GM19463 (cell line): ENCODE data around the gene ZDHHC14.
A peak's percentile ranks its signal among the peaks of the same experiment; 100 is the strongest.

ENCODE experiments used
- ATAC-seq: cut with Tn5 transposase; IDR thresholded peaks from one replicate; pipeline ENCODE4 v1.9.1; 2021; ENCODE audit warnings: mild to moderate bottlenecking, moderate library complexity; ENCODE audit not compliant: unreplicated experiment

The ZDHHC14 gene

DNA sequence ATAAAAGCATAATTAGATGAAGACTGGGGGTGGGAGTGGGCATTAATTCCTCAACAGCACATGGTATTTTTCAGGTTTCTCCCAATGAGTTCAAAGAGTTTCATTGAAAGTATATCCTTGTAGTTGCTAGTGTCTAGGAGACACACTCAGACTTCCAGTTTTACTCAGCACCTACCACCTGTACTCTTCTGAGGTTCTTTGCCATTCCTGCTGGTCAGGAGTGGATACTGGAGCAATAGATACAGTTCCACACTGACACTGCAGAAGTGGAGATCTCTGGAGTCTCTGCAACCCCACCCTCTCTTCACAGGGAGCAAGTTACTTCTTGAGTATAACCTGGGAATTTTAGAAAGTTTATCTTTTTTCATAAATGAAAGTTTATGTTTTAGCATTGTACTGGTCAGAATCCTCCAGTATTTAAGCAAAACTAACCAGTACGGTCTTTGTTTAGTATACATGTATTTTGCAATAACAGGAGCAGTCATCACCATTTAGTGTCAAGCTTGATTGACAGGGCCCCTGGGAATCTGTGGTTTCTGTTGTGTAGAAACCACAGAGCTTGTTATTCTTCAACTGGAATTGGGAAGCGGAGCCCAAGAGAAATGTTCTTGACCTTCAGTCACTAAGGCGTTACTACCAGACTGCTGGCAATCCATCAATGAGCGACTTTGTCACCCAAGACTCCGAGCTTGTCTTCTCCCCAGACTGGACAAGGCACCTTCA lies 148.1 kb downstream of the ZDHHC14 start:
- ATAC-seq = no peak

DNA sequence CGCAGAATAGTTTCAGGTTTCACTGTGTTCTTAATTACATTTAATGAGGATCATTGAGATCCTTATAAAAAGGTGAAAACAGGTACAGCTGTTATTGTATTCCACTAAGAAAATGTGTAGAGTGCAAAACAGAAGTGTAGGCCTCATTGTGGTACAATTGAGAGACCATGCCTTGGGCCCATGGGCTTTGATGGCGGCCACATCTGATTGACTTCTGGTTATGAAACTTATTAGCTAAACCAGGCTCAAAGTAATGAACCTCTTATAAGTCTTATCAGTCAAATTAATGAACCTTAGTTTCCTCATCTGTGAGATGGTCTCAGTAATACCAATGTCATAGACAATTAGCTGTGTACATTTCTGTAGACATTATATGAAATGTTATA lies 148.7 kb downstream of the ZDHHC14 start:
- no peak for ATAC-seq

DNA sequence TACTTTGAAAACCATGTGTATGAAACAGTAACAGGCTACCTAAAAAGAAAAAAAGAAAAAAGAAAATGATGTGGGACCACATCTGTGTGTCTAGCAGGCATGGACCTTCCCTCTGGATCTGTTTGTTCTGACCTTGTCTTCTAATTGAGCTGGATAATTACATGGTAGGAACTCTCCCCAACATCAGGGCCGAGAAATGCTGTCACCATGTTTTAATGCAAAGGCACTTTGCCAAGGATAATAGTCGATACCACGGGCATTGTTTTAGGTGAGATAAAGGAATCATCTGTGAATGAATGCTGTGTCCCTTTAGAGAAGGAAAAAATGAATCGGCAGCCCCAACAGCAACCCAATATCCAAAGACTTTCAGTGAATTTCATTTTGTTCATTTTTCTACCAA lies 149.1 kb downstream of the ZDHHC14 start:
- no peak for ATAC-seq

GRCh38 chr6:157530724-157531168 lies 149.8 kb downstream of the ZDHHC14 start:
- ATAC-seq = no peak

GRCh38 chr6:157531169-157531985 lies 150.4 kb downstream of the ZDHHC14 start:
- ATAC-seq = no peak

GRCh38 chr6:157531986-157532365 lies 151.0 kb downstream of the ZDHHC14 start:
- no peak for ATAC-seq

DNA sequence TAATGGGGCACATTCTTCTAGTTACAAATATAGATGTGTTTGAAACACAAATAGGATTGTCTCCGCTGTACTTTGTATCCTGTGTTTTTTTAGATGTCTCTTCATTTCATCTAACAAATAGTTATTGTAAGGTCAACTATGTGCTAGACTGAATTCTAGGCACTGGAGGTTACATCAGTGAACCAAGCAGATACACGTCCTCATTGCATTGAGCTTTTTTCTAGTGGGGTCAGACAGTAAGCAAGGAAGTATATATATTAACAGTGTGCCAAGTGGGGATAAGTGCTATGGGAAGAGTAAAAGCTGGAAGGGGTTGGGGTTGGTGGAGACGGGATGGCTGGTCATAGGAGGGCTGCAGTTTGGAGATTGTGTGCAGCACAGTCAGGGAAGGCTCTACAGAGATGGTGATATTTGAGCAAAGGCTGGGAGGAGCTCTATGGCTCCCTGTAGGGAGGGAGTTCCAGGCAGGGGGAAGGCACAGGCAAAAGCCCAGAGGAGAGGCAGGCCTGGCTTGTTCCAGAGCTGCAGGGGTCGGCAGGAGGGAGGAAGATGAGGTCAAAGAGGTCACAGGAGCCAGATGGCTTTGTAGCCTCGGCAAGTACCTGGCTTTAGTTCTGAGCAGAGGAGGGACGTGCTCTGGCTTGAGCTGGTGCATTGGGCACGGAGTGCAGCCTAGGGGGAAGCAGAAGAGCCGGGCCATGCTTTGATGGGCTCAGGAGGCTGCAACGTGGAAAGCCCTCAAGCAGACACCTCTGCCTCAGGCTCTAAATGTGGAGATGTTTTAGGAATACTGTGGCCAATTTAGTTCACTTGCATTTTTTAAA lies 152.3 kb downstream of the ZDHHC14 start:
- ATAC-seq = no peak

GRCh38 chr6:157534134-157534871 lies 153.3 kb downstream of the ZDHHC14 start:
- ATAC-seq = no peak

DNA sequence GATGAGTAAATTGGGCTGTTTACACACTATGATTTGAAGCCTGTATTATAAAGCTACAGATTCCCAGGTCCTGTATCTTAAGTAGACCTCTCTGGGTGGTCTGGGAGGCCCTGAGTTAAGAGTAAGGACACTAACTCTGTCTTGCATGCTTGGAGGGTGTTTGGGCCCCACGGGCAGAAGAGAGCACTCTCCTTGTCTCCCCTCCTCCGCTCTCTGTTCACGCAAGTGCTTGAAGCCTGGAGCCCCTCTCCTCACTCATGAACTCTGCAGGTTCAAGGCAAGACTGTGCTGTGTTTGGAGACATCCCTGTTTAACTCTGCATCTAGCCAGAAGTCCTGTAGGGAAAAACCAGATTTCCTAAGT lies 154.0 kb downstream of the ZDHHC14 start:
- ATAC-seq = no peak

GRCh38 chr6:157535340-157536222 lies 154.6 kb downstream of the ZDHHC14 start:
- peak; percentile 76 for ATAC-seq

DNA sequence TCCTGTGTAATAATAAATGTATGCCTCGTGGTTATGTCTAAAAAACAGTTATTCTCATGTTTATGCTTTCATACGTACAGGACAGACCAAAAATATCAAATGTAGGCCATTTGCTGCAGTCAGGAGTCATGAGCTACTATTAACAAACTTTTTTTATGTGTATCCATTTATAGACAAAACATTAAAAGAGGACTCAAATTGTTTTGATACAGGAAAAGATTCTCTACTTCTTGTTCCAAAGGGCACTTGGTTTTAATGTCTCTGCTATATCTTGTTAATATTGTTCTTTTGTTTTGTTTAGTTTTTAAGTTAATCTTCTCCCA lies 155.2 kb downstream of the ZDHHC14 start:
- ATAC-seq = no peak

DNA sequence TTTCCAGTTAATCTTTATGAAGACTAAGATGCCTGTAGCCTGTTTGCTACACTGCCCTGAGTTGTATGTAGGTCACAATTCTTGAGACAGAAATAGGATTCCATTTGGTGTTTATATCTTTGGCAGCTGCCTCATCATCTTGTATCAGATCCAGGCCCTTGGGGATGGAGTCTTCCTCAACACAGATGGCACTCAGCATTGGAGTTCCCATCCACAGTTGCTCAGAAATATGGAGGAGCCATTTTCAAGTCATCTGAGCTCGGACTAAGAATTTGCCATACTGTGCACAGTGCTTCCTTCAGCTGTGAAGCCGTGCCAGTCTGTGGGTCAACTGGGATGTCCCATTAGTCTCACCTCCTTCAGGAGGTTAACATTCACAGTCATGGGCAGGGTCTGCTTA lies 156.6 kb downstream of the ZDHHC14 start:
- ATAC-seq = no peak

- ATAC-seq = peak; percentile 41
Observed at GRCh38 chr6:157538168-157538567, 157.2 kb downstream of the ZDHHC14 start.

- ATAC-seq = no peak
Observed at GRCh38 chr6:157538698-157539097, 157.7 kb downstream of the ZDHHC14 start.

DNA sequence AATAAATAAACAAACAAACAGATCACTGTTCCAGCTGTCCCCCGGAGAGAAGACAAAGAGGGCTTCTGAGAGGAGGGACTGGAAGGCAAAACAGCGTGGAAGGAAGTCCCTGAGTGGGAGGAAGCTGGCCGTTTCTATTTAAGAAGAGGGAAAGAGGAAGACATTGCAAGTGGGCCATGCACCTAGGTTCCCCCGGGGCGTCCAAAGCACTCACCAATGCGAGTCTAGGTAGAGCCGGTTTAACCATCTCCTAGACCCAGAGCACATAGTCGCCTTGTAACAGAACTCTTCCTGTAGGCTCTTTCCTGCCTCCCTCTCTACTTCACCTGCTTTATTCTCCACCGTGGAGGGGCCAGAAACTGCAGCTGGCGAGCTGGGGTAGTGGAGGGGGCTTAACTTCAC lies 158.4 kb downstream of the ZDHHC14 start:
- no peak for ATAC-seq

DNA sequence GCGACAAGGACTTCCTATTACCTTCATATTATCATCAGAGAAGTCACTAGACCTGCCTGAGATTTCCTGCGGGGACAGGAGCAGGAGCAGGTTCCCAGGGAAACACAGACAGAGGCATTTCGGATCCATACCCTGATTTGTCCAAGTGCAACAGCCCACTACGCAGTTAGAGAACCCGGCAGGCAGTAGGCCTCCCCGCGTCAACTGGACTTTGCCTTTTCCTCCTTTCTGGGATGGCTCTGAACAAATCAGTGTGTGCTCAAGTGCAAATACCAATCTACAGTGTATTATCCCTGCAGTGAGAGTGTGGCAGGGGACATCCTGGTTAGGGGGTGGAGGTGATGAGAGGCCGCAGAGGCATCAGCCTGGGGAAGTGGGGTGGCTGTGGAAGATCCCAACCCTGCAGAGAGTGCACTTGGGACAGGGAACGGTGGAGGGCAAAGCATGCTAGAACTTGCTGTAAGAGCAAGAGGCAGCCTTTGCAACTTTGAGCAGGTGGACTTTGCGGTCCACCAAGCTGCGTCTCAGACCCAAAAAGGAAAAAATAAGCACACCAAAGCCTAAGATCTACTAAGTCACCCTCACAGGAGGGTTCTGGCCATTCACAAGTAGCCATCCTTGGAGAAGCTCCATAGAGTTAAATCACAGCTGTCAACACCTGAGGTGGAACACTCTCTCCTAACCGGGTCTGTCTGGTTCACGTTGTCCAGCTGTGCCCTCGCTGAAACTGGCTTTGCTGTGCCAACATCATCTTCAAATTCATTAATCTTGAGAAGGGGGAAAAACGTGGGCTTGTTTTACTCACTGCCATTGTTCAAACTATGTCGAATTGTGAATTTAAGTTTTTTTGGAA lies 159.1 kb downstream of the ZDHHC14 start:
- no peak for ATAC-seq

DNA sequence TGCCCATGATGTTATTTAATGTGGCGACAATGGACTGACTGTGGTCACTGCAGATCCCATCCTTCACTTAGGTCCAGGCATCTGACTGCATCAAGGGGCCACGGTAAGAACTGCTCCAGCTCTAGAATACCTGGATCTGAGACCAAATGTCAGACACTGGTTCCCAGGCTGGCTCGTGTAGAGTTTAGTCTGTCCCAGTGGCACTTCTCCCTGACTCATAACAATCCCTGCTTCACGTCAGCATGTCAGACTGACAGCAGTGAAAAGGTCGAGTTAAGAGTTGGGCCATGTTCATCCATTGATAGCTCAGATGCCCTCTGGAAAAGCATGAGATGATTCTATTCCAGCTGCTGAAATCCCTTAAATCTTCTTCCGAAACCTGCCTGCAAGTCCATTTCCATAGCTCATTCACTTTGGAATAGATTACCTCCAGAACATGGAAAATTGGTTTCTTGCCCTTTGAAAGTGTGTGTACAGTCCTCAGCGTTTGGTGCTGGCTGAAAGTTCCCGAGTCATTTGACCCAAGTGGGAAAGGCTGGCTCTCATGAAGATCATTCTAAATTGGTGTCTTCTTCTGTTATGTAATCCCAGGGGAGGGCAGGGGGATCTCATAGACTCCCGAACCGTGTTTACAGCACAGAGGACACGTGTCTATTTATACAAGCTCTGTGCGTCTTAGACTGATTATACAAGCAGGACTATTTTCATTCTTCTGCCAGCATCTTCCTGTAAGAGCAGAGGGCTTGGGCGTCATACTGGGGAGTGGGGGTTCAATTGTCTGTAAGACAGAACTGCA lies 160.8 kb downstream of the ZDHHC14 start:
- no peak for ATAC-seq

GRCh38 chr6:157542414-157543160 lies 161.6 kb downstream of the ZDHHC14 start:
- ATAC-seq = no peak
